Astrocyte (in vitro differentiated cells and primary cell): ENCODE measurements around the gene AP2M1. TPM values are rescaled to one million over a fixed set of nuclear protein-coding genes. Genes with fewer than 3 reads are reported as not detected.

ENCODE experiments used
- DNase-seq: peaks from one replicate; pipeline ENCODE4 v3.0.0-alpha.2; 2010; ENCODE audit warnings: low read depth
- FAIRE-seq: peaks from 2 replicates; lab custom pipeline; 2011; peaks lifted over from hg19 to GRCh38; lab: Jason Lieb, UNC
- H2AFZ ChIP-seq: 2 replicates; pipeline ENCODE4 v1.6.0; 2012; ENCODE audit warnings: low read depth, low read length, inconsistent platforms
- H3K27ac ChIP-seq: 2 replicates; pipeline ENCODE4 v1.5.1; 2011; ENCODE audit warnings: low read depth, low read length, inconsistent platforms
- H3K27me3 ChIP-seq: 2 replicates; pipeline ENCODE4 v1.6.0; 2011; ENCODE audit warnings: low read length, inconsistent platforms; ENCODE audit not compliant: insufficient read depth
- H3K36me3 ChIP-seq: 2 replicates; pipeline ENCODE4 v1.5.1; 2011; ENCODE audit warnings: low read length, inconsistent platforms; ENCODE audit not compliant: insufficient read depth
- H3K4me1 ChIP-seq: 2 replicates; pipeline ENCODE4 v1.5.1; 2011; ENCODE audit warnings: low read length, inconsistent platforms; ENCODE audit not compliant: insufficient read depth
- H3K4me2 ChIP-seq: 2 replicates; pipeline ENCODE4 v1.6.0; 2012; ENCODE audit warnings: low read length, inconsistent platforms
- H3K4me3 ChIP-seq: 2 replicates; pipeline ENCODE4 v1.5.1; 2011; ENCODE audit warnings: low read depth, mild to moderate bottlenecking, low read length, inconsistent platforms; ENCODE audit not compliant: insufficient read depth
- H3K79me2 ChIP-seq: 2 replicates; pipeline ENCODE4 v1.6.0; 2012; ENCODE audit warnings: mild to moderate bottlenecking, low read length, inconsistent platforms; ENCODE audit not compliant: insufficient read depth
- H3K9ac ChIP-seq: 2 replicates; pipeline ENCODE4 v1.6.0; 2012; ENCODE audit warnings: mild to moderate bottlenecking, low read length, inconsistent platforms
- H3K9me3 ChIP-seq: 2 replicates; pipeline ENCODE4 v1.5.1; 2012; ENCODE audit warnings: low read depth, mild to moderate bottlenecking, low read length, inconsistent platforms; ENCODE audit not compliant: insufficient read depth
- H4K20me1 ChIP-seq: 2 replicates; pipeline ENCODE4 v1.6.0; 2012; ENCODE audit warnings: low read length, inconsistent platforms; ENCODE audit not compliant: insufficient read depth
- H3K27ac Mint-ChIP-seq: one replicate; pipeline ENCODE4 v1.8.0; 2021; ENCODE audit warnings: mild to moderate bottlenecking, mixed read lengths; ENCODE audit not compliant: unreplicated experiment
- H3K27me3 Mint-ChIP-seq: one replicate; pipeline ENCODE4 v1.8.0; 2021; ENCODE audit warnings: low read depth, mixed read lengths; ENCODE audit not compliant: unreplicated experiment
- H3K36me3 Mint-ChIP-seq: one replicate; pipeline ENCODE4 v1.8.0; 2021; ENCODE audit warnings: low read depth, mixed read lengths; ENCODE audit not compliant: unreplicated experiment
- H3K4me1 Mint-ChIP-seq: one replicate; pipeline ENCODE4 v1.8.0; 2021; ENCODE audit warnings: low read depth, mixed read lengths; ENCODE audit not compliant: unreplicated experiment
- H3K4me3 Mint-ChIP-seq: one replicate; pipeline ENCODE4 v1.8.0; 2021; ENCODE audit warnings: mild to moderate bottlenecking, moderate library complexity, mixed read lengths; ENCODE audit not compliant: unreplicated experiment
- H3K9me3 Mint-ChIP-seq: one replicate; pipeline ENCODE4 v1.8.0; 2021; ENCODE audit warnings: mild to moderate bottlenecking, mixed read lengths; ENCODE audit not compliant: unreplicated experiment
- EZH2 ChIP-seq: IDR thresholded peaks from 2 replicates; pipeline ENCODE4 v1.6.1; 2012; ENCODE audit warnings: mild to moderate bottlenecking, low read length, inconsistent platforms; ENCODE audit not compliant: insufficient read depth
- total RNA-seq: library from RNA; stranded (reverse); gene quantifications from 2 replicates; pipeline ENCODE4 v1.2.1, GENCODE V29; 2021
- TF ChIP-seq, protein P1 (sequence below): IDR thresholded peaks from 2 replicates; pipeline ENCODE4 v1.5.1; 2011; ENCODE audit warnings: low read depth, mild to moderate bottlenecking, inconsistent platforms, low read length, moderate library complexity; ENCODE audit not compliant: insufficient read depth

AP2M1 gene
- total RNA-seq, 1 donor from 2014 or later = 603 TPM

DNA sequence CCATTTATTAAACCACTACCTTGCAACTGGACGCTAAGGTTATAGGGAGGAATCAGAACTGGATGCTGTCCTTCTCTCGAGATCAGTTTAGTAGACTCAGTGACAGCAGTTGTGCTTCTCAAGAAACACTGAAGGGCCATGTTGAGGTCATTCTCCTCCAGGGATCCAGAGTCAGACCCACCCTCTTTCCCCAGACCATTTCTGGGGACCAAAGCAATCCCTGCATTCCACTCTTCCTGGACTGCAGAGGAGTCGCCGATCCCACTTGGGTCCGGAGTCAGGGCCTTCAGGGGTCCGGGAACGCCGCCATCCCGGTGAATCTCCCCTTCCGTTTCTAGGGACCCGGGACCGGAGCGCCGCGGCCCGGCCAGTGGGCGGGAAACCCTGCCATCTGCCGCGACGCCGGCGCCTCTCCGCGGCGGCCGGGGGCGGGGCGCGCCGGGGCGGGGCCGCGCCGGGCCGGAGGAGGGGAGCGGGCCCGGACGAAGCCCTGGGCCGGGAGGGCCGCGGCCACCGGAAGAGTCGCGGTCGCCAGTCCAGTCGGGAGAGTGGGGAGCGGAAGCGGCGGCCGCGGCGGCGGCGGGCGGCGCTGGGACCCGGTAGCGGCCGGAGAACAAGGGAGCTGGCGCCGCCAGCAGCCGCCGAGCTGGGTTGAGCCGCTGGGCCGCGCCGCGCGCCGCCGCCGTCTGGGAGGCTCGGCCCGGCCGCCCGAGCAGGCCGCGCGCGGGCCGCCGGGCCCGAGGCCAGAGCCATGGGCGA lies 19.6 kb upstream of the AP2M1 start, which contains the start of gene DVL3:
TSS of gene DVL3 (plus strand) at position 493 of the 759 bp plus-strand sequence. CDS start at position 752, 259 bp downstream.
- peaks cover 4% of the 10 kb centered on the region for H3K36me3 ChIP-seq
- peak within 1 kb of the TSS; percentile 75 for H3K27ac ChIP-seq
- Mint-ChIP-seq H3K27me3 (no peaks in the 10 kb centered on the region), H3K36me3 (peaks cover 2% of the 10 kb centered on the region), H3K27ac (peak within 1 kb of the TSS; percentile 91), H3K4me1 (peaks cover 11% of the 10 kb centered on the region), H3K4me3 (peak within 1 kb of the TSS; percentile 96), H3K9me3 (no peaks in the 10 kb centered on the region)
- H3K4me1 ChIP-seq = peaks cover 18% of the 10 kb centered on the region
- DNase-seq (peak; percentile 37), FAIRE-seq (no peak)
- H3K4me2 ChIP-seq = peak within 1 kb of the TSS; percentile 99
- H2AFZ ChIP-seq = peak within 1 kb of the TSS; percentile 95
- TF ChIP-seq, protein P1, sequence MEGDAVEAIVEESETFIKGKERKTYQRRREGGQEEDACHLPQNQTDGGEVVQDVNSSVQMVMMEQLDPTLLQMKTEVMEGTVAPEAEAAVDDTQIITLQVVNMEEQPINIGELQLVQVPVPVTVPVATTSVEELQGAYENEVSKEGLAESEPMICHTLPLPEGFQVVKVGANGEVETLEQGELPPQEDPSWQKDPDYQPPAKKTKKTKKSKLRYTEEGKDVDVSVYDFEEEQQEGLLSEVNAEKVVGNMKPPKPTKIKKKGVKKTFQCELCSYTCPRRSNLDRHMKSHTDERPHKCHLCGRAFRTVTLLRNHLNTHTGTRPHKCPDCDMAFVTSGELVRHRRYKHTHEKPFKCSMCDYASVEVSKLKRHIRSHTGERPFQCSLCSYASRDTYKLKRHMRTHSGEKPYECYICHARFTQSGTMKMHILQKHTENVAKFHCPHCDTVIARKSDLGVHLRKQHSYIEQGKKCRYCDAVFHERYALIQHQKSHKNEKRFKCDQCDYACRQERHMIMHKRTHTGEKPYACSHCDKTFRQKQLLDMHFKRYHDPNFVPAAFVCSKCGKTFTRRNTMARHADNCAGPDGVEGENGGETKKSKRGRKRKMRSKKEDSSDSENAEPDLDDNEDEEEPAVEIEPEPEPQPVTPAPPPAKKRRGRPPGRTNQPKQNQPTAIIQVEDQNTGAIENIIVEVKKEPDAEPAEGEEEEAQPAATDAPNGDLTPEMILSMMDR = no peak
- no peak for TF ChIP-seq EZH2
- H3K9me3 ChIP-seq = no peaks in the 10 kb centered on the region
- peaks cover 44% of the 10 kb centered on the region for H3K79me2 ChIP-seq
- H4K20me1 ChIP-seq = peaks cover 40% of the 10 kb centered on the region
- no peaks in the 10 kb centered on the region for H3K27me3 ChIP-seq
- H3K9ac ChIP-seq = peak within 1 kb of the TSS; percentile 91
- peak within 1 kb of the TSS; percentile 92 for H3K4me3 ChIP-seq

DNA sequence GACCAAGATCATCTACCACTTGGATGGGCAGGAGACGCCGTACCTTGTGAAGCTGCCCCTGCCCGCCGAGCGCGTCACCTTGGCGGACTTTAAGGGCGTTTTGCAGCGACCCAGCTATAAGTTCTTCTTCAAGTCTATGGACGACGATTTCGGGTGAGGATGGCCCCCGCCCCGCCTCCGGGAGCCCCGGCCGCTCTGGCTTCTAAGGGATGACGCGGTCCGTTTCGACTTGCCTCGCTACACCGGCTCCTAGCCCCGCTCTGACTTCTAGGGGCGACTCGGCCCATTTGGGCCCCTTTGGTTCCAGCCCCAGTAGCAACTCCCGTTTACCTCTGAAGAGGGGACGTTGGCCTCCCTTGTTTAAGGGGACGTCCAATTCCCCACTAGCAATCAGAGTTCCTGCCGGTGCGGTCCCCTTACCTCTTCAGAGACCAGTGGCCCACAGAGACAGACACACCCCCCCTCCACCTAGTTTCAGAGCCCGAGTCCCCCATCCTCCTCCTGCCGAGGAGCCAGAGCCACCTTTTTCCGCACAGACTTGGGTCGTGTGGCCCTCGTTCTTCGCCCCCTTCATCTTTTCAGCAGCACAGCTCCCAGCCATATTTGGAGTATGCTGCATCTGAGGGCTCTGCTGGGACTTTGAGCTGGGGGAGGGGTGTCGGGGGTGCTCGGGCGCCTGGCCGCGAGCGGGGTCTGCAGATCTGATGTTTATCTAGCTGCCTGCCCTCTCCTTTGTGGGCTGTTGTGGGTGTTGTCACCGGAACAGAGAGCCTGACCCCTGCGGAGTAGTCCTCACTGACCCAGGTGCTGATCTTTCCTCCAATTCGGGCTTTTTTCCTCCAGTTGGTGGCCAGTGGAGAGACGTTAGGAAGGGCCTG lies 18.8 kb upstream of the AP2M1 start:
- DNase-seq (no peak), FAIRE-seq (no peak)
- peaks cover 26% of the 10 kb centered on the region for H3K4me1 ChIP-seq
- peak overlapping the region; percentile 96 for H3K4me3 Mint-ChIP-seq
- TF ChIP-seq, protein P1 = no peak
- TF ChIP-seq EZH2 = no peak
- H3K9me3 Mint-ChIP-seq = no peaks in the 10 kb centered on the region
- H3K4me3 ChIP-seq = peak overlapping the region; percentile 92
- no peaks in the 10 kb centered on the region for H3K27me3 ChIP-seq
- H2AFZ ChIP-seq = peak overlapping the region; percentile 78
- H3K9me3 ChIP-seq = no peaks in the 10 kb centered on the region
- peak overlapping the region; percentile 99 for H3K4me2 ChIP-seq
- H3K36me3 ChIP-seq = peaks cover 4% of the 10 kb centered on the region
- peak overlapping the region; percentile 75 for H3K27ac ChIP-seq
- peaks cover 15% of the 10 kb centered on the region for H3K4me1 Mint-ChIP-seq
- H3K79me2 ChIP-seq = peaks cover 53% of the 10 kb centered on the region
- peaks cover 2% of the 10 kb centered on the region for H3K36me3 Mint-ChIP-seq
- H4K20me1 ChIP-seq = peaks cover 48% of the 10 kb centered on the region
- H3K27me3 Mint-ChIP-seq = no peaks in the 10 kb centered on the region
- peak overlapping the region; percentile 91 for H3K9ac ChIP-seq
- peak overlapping the region; percentile 91 for H3K27ac Mint-ChIP-seq
